NCI-H2196 treated with DMSO at 0.1 percent for 48 hours (cell line): ENCODE measurements around the gene SORCS1.
"Not testable (repeated sequence)": the region's sequence is repeated elsewhere in the genome, so short reads cannot be mapped to it uniquely, and the experiment has no call there.

Experiments used
- DNase-seq: peaks from one replicate; lab custom pipeline; 2025; ENCODE audit not compliant: unreplicated experiment; lab: John Stamatoyannopoulos, UW

The SORCS1 gene

GRCh38 chr10:107054469-107055156 lies 109.9 kb downstream of the SORCS1 start:
- DNase-seq = no peak

DNA sequence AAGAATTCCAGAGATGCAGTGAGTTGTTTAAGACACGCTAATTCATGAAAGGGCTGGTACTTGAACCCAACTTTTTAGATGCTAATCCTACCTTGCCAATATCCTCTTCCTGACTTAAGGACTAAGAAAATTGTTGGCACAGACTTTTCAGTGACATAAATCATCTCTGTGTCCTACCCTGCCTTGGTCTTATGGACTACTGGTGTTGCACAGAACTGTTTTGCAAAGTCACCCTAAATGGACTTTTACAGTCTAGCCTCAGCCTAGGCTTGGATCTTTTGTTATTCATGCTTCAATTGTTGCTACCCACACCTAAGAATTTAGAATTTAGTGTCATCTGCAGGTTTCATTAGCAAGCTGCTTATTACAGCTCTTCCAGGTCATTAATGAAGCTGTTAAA lies 112.7 kb downstream of the SORCS1 start:
- no peak for DNase-seq

GRCh38 chr10:107043461-107043860 lies 121.0 kb downstream of the SORCS1 start:
- no peak for DNase-seq

DNA sequence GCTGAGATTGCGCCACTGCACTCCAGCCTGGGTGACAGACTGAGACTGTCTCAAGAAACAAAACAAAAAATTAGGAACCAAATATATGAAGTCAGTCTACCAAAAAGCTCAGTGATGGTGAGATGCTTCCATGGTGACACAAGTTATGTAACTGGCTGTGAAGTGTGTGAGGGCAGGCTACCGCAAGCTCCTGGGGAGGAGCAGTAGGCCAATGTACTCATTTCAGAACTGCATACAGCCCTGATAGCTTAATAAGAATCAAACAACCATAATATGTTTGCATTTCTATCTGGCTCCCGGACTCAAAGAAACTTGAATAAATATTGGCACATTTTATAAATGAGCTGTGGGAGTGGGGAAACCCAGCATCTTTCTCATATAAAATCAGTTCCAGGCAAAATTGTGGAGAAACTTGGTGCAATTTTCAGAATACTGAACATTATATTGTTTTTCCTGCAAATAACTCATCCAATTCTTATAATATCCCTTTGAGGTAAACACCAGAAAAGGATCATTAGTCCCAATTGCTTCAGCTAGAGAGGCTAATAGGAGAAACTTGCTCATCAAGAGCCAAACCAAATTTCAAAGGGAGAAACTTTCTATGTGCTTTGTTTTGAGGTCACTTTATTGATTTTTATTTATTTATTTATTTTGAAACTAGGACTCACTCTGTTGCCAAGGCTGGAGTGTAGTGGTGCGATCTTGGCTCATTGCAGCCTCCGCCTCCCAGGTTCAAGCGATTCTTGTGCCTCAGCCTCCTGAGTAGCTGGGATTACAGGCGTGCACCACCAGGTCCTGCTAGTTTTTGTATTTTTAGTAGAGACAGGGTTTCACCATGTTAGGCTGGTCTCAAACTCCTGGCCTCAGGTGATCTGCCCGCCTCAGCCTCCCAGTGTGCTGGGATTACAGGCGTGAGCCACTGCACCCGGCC lies 127.0 kb downstream of the SORCS1 start:
- DNase-seq = no peak

DNA sequence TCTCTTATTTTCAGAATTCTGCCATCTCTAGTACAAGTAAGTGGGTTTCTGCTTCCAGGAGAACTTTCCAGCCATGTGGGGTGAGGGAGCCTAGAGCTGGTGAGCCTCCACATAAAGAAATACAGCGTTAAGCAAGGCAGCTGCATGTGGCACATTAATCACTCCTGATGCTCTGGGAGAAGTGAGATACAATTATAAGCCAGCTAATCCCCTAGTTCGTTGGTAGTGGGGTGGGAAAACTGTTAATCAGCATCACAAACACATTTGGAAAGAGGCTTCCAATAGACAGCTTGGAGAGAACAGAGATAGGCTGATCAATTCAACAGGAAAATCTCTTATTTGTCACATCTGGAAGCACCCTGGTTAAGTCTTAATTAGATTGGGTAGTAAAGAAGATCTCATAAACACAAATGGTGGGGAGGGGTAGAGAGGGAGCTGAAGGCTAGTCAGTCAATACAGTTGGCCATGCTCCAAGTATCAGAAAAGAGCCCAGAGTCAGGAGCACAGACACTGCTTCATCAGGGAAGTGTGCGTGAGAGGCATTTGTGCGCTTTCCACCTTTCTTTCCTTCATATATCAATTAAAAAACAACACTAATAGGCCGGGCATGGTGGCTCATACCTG lies 130.6 kb downstream of the SORCS1 start:
- no peak for DNase-seq

DNA sequence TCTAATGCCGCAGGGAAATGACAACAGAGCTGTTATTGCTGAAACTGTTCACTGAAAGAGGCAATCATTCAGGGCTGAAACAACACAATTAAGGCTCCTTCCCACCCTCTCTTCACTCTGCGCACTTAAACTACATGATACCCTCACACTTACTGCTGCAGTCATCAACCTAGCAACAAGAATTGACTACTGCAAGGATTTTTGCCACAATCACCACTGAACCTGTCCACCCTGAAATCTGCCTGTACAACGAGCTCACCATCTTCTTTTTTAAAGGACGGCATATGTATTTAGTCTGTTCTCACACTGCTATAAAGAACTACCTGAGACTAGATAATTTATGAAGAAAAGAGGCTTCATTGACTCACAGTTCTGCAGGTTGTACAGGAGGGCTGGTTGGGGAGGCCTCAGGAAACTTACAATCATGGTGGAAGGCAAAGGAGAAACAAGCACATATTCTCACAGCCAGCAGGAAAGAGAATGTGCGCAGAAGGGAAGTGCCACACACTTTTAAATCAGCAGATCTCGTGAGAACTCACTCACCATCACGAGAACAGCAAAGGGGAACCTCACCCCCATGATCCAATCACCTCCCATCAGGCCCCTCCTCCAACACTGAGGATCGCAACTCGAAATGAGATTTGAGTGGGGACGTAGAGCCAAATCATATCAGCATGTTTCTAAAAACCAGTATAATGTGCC lies 131.7 kb downstream of the SORCS1 start:
- DNase-seq = no peak

GRCh38 chr10:107031931-107032699 lies 132.4 kb downstream of the SORCS1 start:
- DNase-seq = no peak

GRCh38 chr10:107028236-107028635 lies 136.3 kb downstream of the SORCS1 start:
- no peak for DNase-seq

DNA sequence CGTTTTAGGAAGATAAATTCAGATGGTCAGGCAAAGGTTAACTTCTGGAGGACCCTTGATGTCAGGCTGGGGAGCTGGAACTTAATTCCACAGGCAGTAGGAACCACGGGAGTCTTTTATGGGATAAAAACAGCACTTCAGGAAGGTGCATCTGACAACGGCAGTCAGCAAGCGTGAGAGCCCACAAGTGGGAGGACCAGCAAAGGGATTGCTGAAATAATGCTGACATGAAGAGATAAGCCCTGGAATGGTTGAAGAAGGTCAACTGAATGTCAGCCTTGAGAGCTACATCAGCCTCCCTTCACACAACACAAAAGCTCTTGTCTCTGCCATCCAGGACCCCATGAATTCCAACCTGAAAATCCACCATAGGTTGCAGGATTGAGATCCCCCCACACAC lies 138.8 kb downstream of the SORCS1 start:
- DNase-seq = no peak

DNA sequence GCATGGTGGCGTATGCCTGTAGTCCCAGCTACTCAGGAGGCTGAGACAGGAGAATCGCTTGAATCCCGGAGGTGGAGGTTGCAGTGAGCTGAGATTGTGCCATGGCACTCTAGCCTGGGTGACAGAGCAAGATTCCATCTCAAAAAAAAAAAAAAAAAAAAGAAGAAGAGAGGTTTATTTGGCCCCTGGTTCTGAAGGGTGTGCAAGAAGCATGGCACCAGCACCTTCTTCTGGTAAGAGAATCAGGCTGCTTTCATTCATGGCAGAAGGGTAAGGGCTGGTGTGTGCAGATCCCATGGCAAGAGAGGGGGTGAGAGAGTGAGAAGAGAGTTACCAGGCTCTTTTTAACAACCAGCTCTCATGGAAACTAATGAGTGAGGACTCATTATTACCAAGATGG lies 140.5 kb downstream of the SORCS1 start:
- DNase-seq = not testable (repeated sequence)

DNA sequence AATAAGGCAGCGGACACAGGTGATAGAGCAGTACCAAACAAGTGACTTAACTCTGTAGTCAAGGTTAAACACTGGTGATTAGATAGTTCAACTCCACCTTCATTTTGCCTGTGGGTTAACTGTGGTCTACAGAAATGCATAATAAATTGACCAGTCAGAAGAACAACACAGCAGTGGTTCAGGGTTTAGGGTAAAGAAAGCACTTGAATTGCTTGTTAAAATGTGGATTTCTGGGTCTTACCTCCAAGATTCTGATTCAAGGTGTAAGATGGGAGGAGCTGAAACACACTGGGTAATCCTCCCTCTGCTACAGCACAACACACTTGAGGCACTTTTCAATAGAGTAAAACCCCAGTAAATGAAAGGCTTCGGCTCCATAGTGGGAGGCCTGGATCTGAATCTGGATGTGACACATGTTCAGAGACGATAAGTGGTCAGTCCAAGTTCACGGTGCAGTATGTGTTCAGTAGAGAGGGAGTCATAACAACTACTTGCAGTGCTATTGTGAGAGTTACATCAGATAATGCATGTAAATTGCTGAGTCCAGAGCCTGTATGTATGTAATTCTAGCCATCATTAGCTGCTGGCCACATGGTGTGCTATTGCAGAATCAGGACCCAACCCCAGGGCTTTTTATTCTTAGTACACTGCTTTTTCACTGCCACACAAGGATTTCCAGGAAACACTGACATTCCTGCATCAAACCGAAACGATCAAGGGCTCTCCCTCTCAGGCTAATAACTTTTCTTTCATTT lies 141.7 kb downstream of the SORCS1 start:
- DNase-seq = no peak

DNA sequence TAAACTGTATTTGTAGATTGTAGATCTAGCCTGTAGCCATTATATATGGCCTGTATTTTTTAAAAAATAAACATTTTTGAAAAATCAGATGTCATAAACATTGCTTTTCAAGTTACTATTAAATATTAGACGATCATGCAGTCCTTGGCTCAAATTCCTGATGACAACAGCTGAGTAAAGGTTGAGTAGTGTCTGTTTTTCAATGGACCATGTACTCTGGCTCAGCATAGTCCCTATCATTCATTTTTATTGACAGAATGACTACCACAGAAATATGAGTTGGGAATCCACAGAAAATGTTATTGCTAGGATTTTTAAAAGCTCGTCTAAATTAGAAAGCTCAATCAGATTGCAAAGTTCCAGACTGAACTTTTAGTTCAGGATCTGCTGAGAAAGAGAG lies 145.4 kb downstream of the SORCS1 start:
- no peak for DNase-seq

DNA sequence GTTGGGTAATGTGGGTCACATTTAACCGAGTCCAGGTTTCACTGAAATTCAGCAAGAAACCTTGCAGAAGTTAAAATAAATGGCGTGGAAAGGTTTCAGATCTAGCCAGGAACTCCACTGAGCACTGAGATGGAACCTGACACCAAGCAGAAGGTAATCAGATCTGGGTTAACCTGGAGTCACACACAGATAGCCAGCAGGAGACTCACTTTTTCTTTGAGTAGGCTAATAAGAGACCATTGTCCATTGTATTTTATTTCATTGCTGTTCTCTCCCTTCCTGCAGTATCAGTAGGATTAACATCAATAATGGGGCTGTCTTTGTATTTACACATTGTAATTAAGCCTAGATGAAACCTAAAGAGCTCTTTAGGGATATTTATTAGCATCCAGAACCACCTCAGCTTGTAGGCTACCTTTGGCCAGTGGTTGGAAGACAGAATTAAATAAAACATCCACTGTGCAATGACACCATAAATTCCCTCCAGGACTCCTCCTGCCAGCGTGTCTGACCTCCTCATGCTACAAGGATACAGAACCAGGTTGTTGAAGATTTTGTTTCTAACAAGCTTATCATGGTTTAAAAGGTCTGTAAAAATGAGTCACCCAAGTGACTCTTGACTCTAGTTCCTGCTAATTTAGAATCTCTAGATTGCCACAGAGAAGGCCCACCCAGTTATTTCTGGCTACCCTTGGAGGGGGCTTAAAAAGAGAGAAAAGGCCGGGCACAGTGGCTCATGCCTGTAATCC lies 151.1 kb downstream of the SORCS1 start:
- no peak for DNase-seq

GRCh38 chr10:107011992-107012391 lies 152.5 kb downstream of the SORCS1 start:
- no peak for DNase-seq

- DNase-seq = no peak
These were observed 153.4 kb downstream of the SORCS1 start for GRCh38 chr10:107011105-107011504.

GRCh38 chr10:107010531-107010930 lies 154.0 kb downstream of the SORCS1 start:
- DNase-seq = no peak

- DNase-seq = no peak
These were observed 160.1 kb downstream of the SORCS1 start for GRCh38 chr10:107004362-107004761.

GRCh38 chr10:107002068-107002467 lies 162.4 kb downstream of the SORCS1 start:
- DNase-seq = no peak

DNA sequence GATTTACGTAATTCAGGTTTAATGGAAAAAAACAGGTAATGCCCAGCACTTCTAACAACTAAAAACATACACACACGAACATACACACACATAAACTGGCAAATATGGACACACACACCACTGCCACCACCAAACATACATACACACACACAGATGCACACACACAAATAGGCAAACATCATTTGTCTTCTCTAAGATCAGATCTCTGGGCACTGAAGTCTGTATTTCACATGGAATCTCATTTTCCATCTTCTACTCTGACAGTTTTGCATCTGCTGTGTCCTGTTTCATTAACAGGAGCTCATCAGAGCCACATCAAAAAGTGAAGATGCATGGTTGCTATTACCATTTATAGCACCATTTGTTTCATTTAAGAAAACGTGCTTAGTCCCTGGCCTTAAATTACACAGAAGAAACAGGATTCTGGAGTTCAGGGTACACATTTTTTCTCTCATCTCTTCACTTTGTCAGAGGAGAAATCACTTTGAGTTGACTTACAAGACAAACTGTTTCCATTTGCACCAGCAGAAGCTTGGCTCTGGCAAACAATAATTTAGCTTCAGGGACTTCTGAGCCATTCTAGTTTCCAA lies 165.3 kb downstream of the SORCS1 start:
- no peak for DNase-seq
